Pons (tissue), 1 donor: ENCODE measurements around the gene FGF21.
"Not testable (repeated sequence)": the region's sequence is repeated elsewhere in the genome, so short reads cannot be mapped to it uniquely, and the experiment has no call there.

Experiments used
- DNase-seq: peaks from one replicate; pipeline ENCODE4 v3.0.0-alpha.2; 2016; ENCODE audit warnings: low spot score

Gene FGF21

GRCh38 chr19:48787331-48787730, 32.0 kb downstream of the FGF21 start:
- not testable (repeated sequence) for DNase-seq

- DNase-seq: no peak
These were observed 37.9 kb downstream of the FGF21 start for GRCh38 chr19:48793271-48793670.

GRCh38 chr19:48794291-48794690, 39.0 kb downstream of the FGF21 start:
- no peak for DNase-seq

- DNase-seq: peak; percentile 95
These were observed 39.8 kb downstream of the FGF21 start for GRCh38 chr19:48795055-48795684.

- DNase-seq: no peak
These were observed 40.4 kb downstream of the FGF21 start for GRCh38 chr19:48795685-48796070.

GRCh38 chr19:48796298-48797083, 41.2 kb downstream of the FGF21 start:
- DNase-seq: no peak

GRCh38 chr19:48797103-48797502, 41.8 kb downstream of the FGF21 start:
- DNase-seq: no peak

- no peak for DNase-seq
These were observed 43.6 kb downstream of the FGF21 start for GRCh38 chr19:48798937-48799336.

- no peak for DNase-seq
These were observed 44.3 kb downstream of the FGF21 start for GRCh38 chr19:48799358-48800300.

GRCh38 chr19:48802623-48803022, 47.3 kb downstream of the FGF21 start:
- DNase-seq: no peak

- DNase-seq: no peak
These were observed 49.2 kb downstream of the FGF21 start for GRCh38 chr19:48804496-48804895.

GRCh38 chr19:48805452-48805851, 50.1 kb downstream of the FGF21 start:
- no peak for DNase-seq

GRCh38 chr19:48806518-48806817, 51.1 kb downstream of the FGF21 start:
- DNase-seq: no peak

GRCh38 chr19:48806818-48807589, 51.7 kb downstream of the FGF21 start:
- peak; percentile 80 for DNase-seq

GRCh38 chr19:48807590-48808308, 52.4 kb downstream of the FGF21 start:
- DNase-seq: no peak
